Mesenchymal stem cell (in vitro differentiated cells and primary cell): ENCODE measurements around the gene TM4SF4.
A peak's percentile ranks its signal among the peaks of the same experiment; 100 is the strongest.

ENCODE experiments used
- DNase-seq: peaks from one replicate; pipeline ENCODE4 v3.0.0-alpha.2; 2013
- H2AFZ ChIP-seq: one replicate; pipeline ENCODE4 v1.6.1; 2013; ENCODE audit warnings: low read depth, mild to moderate bottlenecking, control low read depth, inconsistent platforms, low read length, moderate library complexity
- H2AK5ac ChIP-seq: 2 replicates; pipeline ENCODE4 v1.6.1; 2013; ENCODE audit warnings: low read length, moderate library complexity, mild to moderate bottlenecking, inconsistent platforms; ENCODE audit not compliant: severe bottlenecking
- H2BK120ac ChIP-seq: one replicate; pipeline ENCODE4 v1.6.1; 2013; ENCODE audit warnings: low read depth, mild to moderate bottlenecking, inconsistent platforms, low read length, moderate library complexity
- H2BK12ac ChIP-seq, 2 experiments: one replicate each; pipeline ENCODE4 v1.6.1; 2013; ENCODE audit warnings: inconsistent platforms in 2 of 2, low read length in 2 of 2, mild to moderate bottlenecking in 2 of 2, moderate library complexity in 2 of 2, control low read depth in 1 of 2
- H2BK15ac ChIP-seq: one replicate; pipeline ENCODE4 v1.6.1; 2013; ENCODE audit warnings: mild to moderate bottlenecking, low read depth, inconsistent platforms; ENCODE audit not compliant: poor library complexity, severe bottlenecking
- H2BK5ac ChIP-seq: 2 replicates; pipeline ENCODE4 v1.6.1; 2013; ENCODE audit warnings: low read depth, mild to moderate bottlenecking, low read length, control low read depth, inconsistent platforms; ENCODE audit not compliant: poor library complexity, severe bottlenecking
- H3K14ac ChIP-seq, 2 experiments: one replicate each; pipeline ENCODE4 v1.6.1; 2013; ENCODE audit warnings: inconsistent platforms in 2 of 2, low read length in 2 of 2, control low read depth in 1 of 2, mild to moderate bottlenecking in 1 of 2, moderate library complexity in 1 of 2
- H3K18ac ChIP-seq, 2 experiments: one replicate each; pipeline ENCODE4 v1.6.1; 2013; ENCODE audit warnings: inconsistent platforms in 2 of 2, low read length in 2 of 2, control low read depth in 1 of 2, low read depth in 1 of 2, mild to moderate bottlenecking in 1 of 2
- H3K23ac ChIP-seq, 2 experiments: one replicate each; pipeline ENCODE4 v1.6.1; 2013; ENCODE audit warnings: inconsistent platforms in 2 of 2, low read length in 2 of 2, mild to moderate bottlenecking in 2 of 2, moderate library complexity in 2 of 2, control low read depth in 1 of 2
- H3K27ac ChIP-seq: 2 replicates; pipeline ENCODE4 v1.5.1; 2013; ENCODE audit warnings: mild to moderate bottlenecking, moderate library complexity, low read length, control low read depth, inconsistent platforms; ENCODE audit not compliant: poor library complexity, severe bottlenecking
- H3K27me3 ChIP-seq, 2 experiments: 2 replicates each; pipeline versions ENCODE4 v1.6.1 to v1.7.0; 2013; ENCODE audit warnings: low read length in 2 of 2, mild to moderate bottlenecking in 2 of 2, moderate library complexity in 2 of 2, control low read depth in 1 of 2, inconsistent platforms in 1 of 2; ENCODE audit not compliant: control insufficient read depth in 1 of 2, insufficient read depth in 1 of 2
- H3K36me3 ChIP-seq, 2 experiments: 2 replicates each; pipeline versions ENCODE4 v1.6.1 to v1.7.0; 2013; ENCODE audit warnings: low read length in 2 of 2, control low read depth in 1 of 2, inconsistent platforms in 1 of 2, low read depth in 1 of 2, mild to moderate bottlenecking in 1 of 2; ENCODE audit not compliant: insufficient read depth in 2 of 2, control insufficient read depth in 1 of 2
- H3K4ac ChIP-seq, 2 experiments: one replicate each; pipeline ENCODE4 v1.6.1; 2013; ENCODE audit warnings: inconsistent platforms in 2 of 2, low read length in 2 of 2, mild to moderate bottlenecking in 2 of 2, moderate library complexity in 2 of 2, control low read depth in 1 of 2, low read depth in 1 of 2
- H3K4me1 ChIP-seq: 2 replicates; pipeline ENCODE4 v1.6.1; 2013; ENCODE audit warnings: low read depth, low read length, control low read depth; ENCODE audit not compliant: control insufficient read depth, insufficient read depth
- H3K4me2 ChIP-seq: 2 replicates; pipeline ENCODE4 v1.6.1; 2013; ENCODE audit warnings: low read length, mild to moderate bottlenecking, inconsistent platforms; ENCODE audit not compliant: poor library complexity, severe bottlenecking
- H3K4me3 ChIP-seq, 2 experiments: 2 replicates each; pipeline versions ENCODE4 v1.5.1 to v1.7.0; 2013; ENCODE audit warnings: low read length in 2 of 2, mild to moderate bottlenecking in 2 of 2, control low read depth in 1 of 2, low read depth in 1 of 2; ENCODE audit not compliant: insufficient read depth in 1 of 2
- H3K79me1 ChIP-seq: replicated peaks from 2 replicates; pipeline ENCODE4 v1.6.1; 2013; ENCODE audit warnings: mild to moderate bottlenecking, control low read depth, low read length, inconsistent platforms; ENCODE audit not compliant: poor library complexity, severe bottlenecking
- H3K9ac ChIP-seq: 2 replicates; pipeline ENCODE4 v1.7.0; 2013; ENCODE audit warnings: mild to moderate bottlenecking, low read length, moderate library complexity
- H3K9me3 ChIP-seq: 2 replicates; pipeline ENCODE4 v1.7.0; 2013; ENCODE audit warnings: mild to moderate bottlenecking, low read length; ENCODE audit not compliant: control insufficient read depth
- H4K8ac ChIP-seq: one replicate; pipeline ENCODE4 v1.6.1; 2013; ENCODE audit warnings: inconsistent platforms, mild to moderate bottlenecking, low read length, moderate library complexity
- H4K91ac ChIP-seq: one replicate; pipeline ENCODE4 v1.6.1; 2013; ENCODE audit warnings: mild to moderate bottlenecking, low read length, inconsistent platforms
- WGBS: methylation state at CpG from one replicate; pipeline ENCODE4 v1.1.7; 2013; ENCODE audit warnings: mixed read lengths; 5-methylcytosine and 5-hydroxymethylcytosine counted together

TM4SF4 gene

DNA sequence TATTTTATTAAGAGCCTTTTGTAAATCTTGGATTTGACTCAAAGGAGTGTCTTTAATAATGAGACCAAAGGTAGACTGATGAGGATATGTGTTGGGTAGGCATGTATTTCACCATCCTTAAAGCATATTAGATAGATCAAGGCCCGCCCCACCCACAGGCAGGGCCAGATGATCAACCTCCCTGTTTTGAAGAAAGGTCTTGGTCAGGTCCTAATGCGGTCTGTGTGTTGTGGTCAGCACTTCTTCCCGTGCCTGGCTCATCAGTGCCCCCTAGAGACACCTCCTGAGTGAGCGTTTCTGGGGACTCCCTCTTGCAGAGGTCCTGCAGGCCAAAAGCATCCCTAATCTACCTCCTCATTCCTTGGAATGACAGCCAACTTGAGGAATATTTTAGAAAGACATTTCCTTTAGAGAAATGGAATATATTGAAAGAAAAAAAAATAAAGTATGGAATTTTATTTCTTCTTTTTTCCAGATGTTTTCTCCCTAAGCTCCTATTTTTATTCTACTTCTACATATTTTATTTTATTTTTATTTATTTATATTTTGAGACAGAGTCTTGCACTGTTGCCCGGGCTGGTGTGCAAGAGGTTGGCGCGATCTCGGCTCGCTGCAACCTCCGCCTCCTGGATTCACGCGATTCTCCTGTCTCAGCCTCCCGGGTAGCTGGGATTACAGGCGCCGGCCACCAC, 6.0 kb downstream of the TM4SF4 start:
- H2BK12ac ChIP-seq = no peak overlapping the region
- H3K9ac ChIP-seq = peak overlapping the region; percentile 26
- peaks cover 11% of the 10 kb centered on the region for H3K4me1 ChIP-seq
- 76% methylated on average over 14 of the region's 15 CpGs for WGBS
- H2BK15ac ChIP-seq = no peak overlapping the region
- no peak overlapping the region for H2AFZ ChIP-seq
- H3K18ac ChIP-seq = no peak overlapping the region
- peaks cover 4% of the 10 kb centered on the region for H3K79me1 ChIP-seq
- no peak overlapping the region for H3K4me3 ChIP-seq
- no peak overlapping the region for H3K4me2 ChIP-seq
- no peaks in the 10 kb centered on the region for H3K9me3 ChIP-seq
- H2BK5ac ChIP-seq = no peak overlapping the region
- no peak overlapping the region for H2AK5ac ChIP-seq
- H2BK120ac ChIP-seq = peak overlapping the region; percentile 19
- H3K27ac ChIP-seq = no peak overlapping the region
- no peaks in the 10 kb centered on the region for H3K27me3 ChIP-seq
- H3K23ac ChIP-seq = no peak overlapping the region
- DNase-seq = peak; percentile 80
- H4K91ac ChIP-seq = no peak overlapping the region
- H4K8ac ChIP-seq = no peak overlapping the region
- H3K36me3 ChIP-seq = no peaks in the 10 kb centered on the region
- H3K14ac ChIP-seq = no peak overlapping the region
- H3K4ac ChIP-seq = no peak overlapping the region

DNA sequence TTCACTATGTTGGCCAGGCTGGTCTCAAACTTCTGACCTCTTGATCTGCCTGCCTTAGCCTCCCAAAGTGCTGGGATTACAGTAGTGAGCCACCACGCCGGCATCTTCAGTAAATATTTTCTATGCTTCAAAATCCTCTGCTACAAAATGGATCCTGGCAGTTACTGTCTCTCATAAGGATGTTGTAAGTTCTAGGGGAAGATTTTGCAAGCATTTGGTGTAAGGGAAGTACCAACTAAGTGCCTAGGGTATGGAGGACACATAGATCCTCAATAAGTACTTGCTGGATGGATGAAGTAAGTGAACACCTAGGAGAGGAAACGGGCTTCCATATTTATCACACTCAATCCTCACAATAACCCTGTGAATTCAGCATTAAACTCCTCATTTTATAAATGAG, 6.6 kb downstream of the TM4SF4 start:
- Histone ChIP-seq H3K4me1 (peaks cover 8% of the 10 kb centered on the region), H3K4me2 (no peak overlapping the region), H3K9ac (no peak overlapping the region), H3K23ac (no peak overlapping the region), H2BK120ac (no peak overlapping the region), H3K27ac (no peak overlapping the region), H4K8ac (no peak overlapping the region), H2BK15ac (peak overlapping the region; percentile 89), H4K91ac (no peak overlapping the region), H2BK12ac (no peak overlapping the region), H2AK5ac (no peak overlapping the region), H3K79me1 (peaks cover 3% of the 10 kb centered on the region), H3K36me3 (no peaks in the 10 kb centered on the region), H3K27me3 (no peaks in the 10 kb centered on the region), H2AFZ (no peak overlapping the region), H3K14ac (no peak overlapping the region), H3K4ac (no peak overlapping the region), H3K9me3 (no peaks in the 10 kb centered on the region), H2BK5ac (no peak overlapping the region), H3K18ac (no peak overlapping the region), H3K4me3 (no peak overlapping the region)
- no peak for DNase-seq
- WGBS = 100% methylated on average over 1 of the region's 3 CpGs

DNA sequence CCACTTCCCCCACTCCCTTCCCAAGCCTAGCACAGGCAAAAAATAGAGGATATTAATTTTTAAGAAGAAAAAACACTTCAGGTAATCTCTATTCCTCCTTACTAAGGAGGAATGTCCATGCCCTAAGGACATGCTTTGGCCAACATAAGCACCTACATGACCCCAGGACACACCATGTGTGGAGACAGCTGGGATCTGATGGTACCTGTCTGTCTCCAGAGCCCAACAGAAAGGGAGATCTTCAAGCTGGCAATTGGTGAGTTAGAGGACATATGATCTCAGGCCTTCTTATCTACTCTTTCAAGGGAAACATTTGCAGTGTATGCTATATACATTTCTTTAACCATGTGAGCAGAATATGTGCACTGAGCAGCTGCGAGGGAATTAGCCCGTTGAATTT, 7.0 kb downstream of the TM4SF4 start:
- Histone ChIP-seq H3K4me3 (no peak overlapping the region), H3K79me1 (peaks cover 2% of the 10 kb centered on the region), H2BK15ac (peak overlapping the region; percentile 89), H2BK120ac (no peak overlapping the region), H3K9me3 (no peaks in the 10 kb centered on the region), H3K9ac (no peak overlapping the region), H3K4me1 (peaks cover 7% of the 10 kb centered on the region), H2BK5ac (no peak overlapping the region), H3K27me3 (no peaks in the 10 kb centered on the region), H2AK5ac (no peak overlapping the region), H3K36me3 (no peaks in the 10 kb centered on the region), H4K91ac (no peak overlapping the region), H2BK12ac (peak overlapping the region in 1 of 2 experiments; percentile 66), H4K8ac (no peak overlapping the region), H3K27ac (no peak overlapping the region), H3K4ac (no peak overlapping the region), H3K18ac (no peak overlapping the region), H3K23ac (no peak overlapping the region), H3K14ac (no peak overlapping the region), H2AFZ (no peak overlapping the region), H3K4me2 (no peak overlapping the region)
- DNase-seq = no peak
- no CpG with 5 or more reads among the region's 2 CpGs for WGBS

DNA sequence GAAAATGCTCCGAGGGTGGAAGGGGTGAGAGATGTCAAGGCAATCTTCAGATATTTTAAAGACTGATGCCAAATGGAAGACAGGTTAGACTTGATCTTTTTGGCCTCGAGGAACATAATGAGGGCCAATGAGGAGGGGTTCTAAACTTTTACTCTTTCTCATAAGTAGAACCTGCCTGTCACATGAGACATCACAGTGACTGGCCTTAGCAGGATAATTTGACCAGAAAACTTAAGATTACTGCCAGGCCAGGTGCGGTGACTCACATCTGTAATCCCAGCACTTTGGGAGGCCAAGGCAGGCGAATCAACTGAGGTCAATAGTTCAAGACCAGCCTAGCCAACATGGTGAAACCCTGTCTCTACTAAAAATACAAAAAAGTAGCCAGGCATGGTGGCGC, 12.2 kb downstream of the TM4SF4 start:
- H4K8ac ChIP-seq = no peak overlapping the region
- no peak overlapping the region for H3K4ac ChIP-seq
- H3K4me2 ChIP-seq = no peak overlapping the region
- H3K79me1 ChIP-seq = no peaks in the 10 kb centered on the region
- H3K4me1 ChIP-seq = no peaks in the 10 kb centered on the region
- H3K36me3 ChIP-seq = no peaks in the 10 kb centered on the region
- H3K27me3 ChIP-seq = no peaks in the 10 kb centered on the region
- H3K4me3 ChIP-seq = no peak overlapping the region
- no peak for DNase-seq
- no peak overlapping the region for H3K23ac ChIP-seq
- 86% methylated on average over 5 of the region's 5 CpGs for WGBS
- no peak overlapping the region for H2AK5ac ChIP-seq
- no peak overlapping the region for H2BK5ac ChIP-seq
- no peak overlapping the region for H3K9ac ChIP-seq
- no peak overlapping the region for H2BK12ac ChIP-seq
- H2BK15ac ChIP-seq = no peak overlapping the region
- H2BK120ac ChIP-seq = no peak overlapping the region
- H2AFZ ChIP-seq = no peak overlapping the region
- no peaks in the 10 kb centered on the region for H3K9me3 ChIP-seq
- no peak overlapping the region for H4K91ac ChIP-seq
- H3K27ac ChIP-seq = no peak overlapping the region
- no peak overlapping the region for H3K18ac ChIP-seq
- H3K14ac ChIP-seq = no peak overlapping the region
